PC-9 (cell line): ENCODE results near the gene ABHD17A. TPM values are rescaled to one million over a fixed set of nuclear protein-coding genes. Genes with fewer than 3 reads are reported as not detected.

ENCODE experiments used
- BruUV-seq: library from RNA; stranded (reverse); fragments of 400-500 nt; replicated peaks from 2 replicates; lab custom pipeline; 2021; lab: Mats Ljungman, UMichigan
- CTCF ChIA-PET: fragments of 300-600 bp; sonication (Branson Sonifier 250); formaldehyde crosslinking; loops from one replicate; lab custom pipeline; 2022; ENCODE audit warnings: antibody characterized with exemption; lab: Charles Lee
- POLR2A ChIA-PET: fragments of 300-600 bp; sonication (Branson Sonifier 250); formaldehyde crosslinking; loops from one replicate; lab custom pipeline; 2022; ENCODE audit warnings: antibody characterized with exemption; ENCODE audit not compliant: unreplicated experiment; lab: Charles Lee
- DNase-seq, 2 experiments: peaks; one replicate each; pipeline versions ENCODE4 v3.0.0 to v3.0.0-alpha.2; 2015 to 2022; ENCODE audit warnings: mixed read lengths in 1 of 2
- H2AFZ ChIP-seq: fragments of 200-600 bp; sonication (generic); 2 replicates; pipeline ENCODE4 v1.8.1; 2017; ENCODE audit warnings: antibody characterized with exemption
- H3F3A ChIP-seq: fragments of 200-600 bp; sonication (generic); 2 replicates; pipeline ENCODE4 v1.8.1; 2017; ENCODE audit warnings: antibody characterized with exemption, mild to moderate bottlenecking, low read depth; ENCODE audit not compliant: insufficient read depth
- H3K27ac ChIP-seq: fragments of 200-600 bp; sonication (generic); 2 replicates; pipeline ENCODE4 v1.6.1; 2016; ENCODE audit warnings: mixed run types
- H3K27me3 ChIP-seq: fragments of 200-600 bp; sonication (generic); 2 replicates; pipeline ENCODE4 v1.6.1; 2016; ENCODE audit warnings: low read depth, mixed run types; ENCODE audit not compliant: insufficient read depth
- H3K36me3 ChIP-seq: fragments of 200-600 bp; sonication (generic); 2 replicates; pipeline ENCODE4 v1.6.1; 2016; ENCODE audit warnings: low read depth, mixed run types
- H3K4me1 ChIP-seq: fragments of 200-600 bp; sonication (generic); replicated peaks from 2 replicates; pipeline ENCODE4 v1.6.1; 2016; ENCODE audit warnings: mixed run types; ENCODE audit not compliant: insufficient read depth
- H3K4me2 ChIP-seq: fragments of 200-600 bp; sonication (generic); 2 replicates; pipeline ENCODE4 v1.6.1; 2017; ENCODE audit warnings: mixed run types
- H3K4me3 ChIP-seq: fragments of 200-600 bp; sonication (generic); 2 replicates; pipeline ENCODE4 v1.6.1; 2016; ENCODE audit warnings: mixed run types
- H3K79me2 ChIP-seq: fragments of 200-600 bp; sonication (generic); 2 replicates; pipeline ENCODE4 v1.6.1; 2017; ENCODE audit warnings: low read depth, mixed run types
- H3K9me2 ChIP-seq: fragments of 200-600 bp; sonication (generic); 2 replicates; pipeline ENCODE4 v1.8.1; 2017; ENCODE audit warnings: mild to moderate bottlenecking; ENCODE audit not compliant: insufficient read depth
- H3K9me3 ChIP-seq: fragments of 200-600 bp; sonication (generic); 2 replicates; pipeline ENCODE4 v1.8.1; 2016; ENCODE audit warnings: low read depth; ENCODE audit not compliant: insufficient read depth
- H4K20me1 ChIP-seq: fragments of 200-600 bp; sonication (generic); 2 replicates; pipeline ENCODE4 v1.8.1; 2017; ENCODE audit not compliant: insufficient read depth
- EZH2 ChIP-seq: fragments of 200-600 bp; sonication (generic); IDR thresholded peaks from 2 replicates; pipeline ENCODE4 v1.8.0; 2017; ENCODE audit warnings: antibody characterized with exemption, low read depth
- intact Hi-C: fragments of 100-400 bp; cut with micrococcal nuclease; formaldehyde crosslinking; loops from one replicate; pipeline ENCODE4 v1.10.0; 2022; ENCODE audit not compliant: unreplicated experiment
- total RNA-seq: library from RNA; stranded (reverse); gene quantifications from 2 replicates; pipeline ENCODE4 v1.2.3, GENCODE V29; 2021
- TF ChIP-seq, protein P1 (sequence below): fragments of 200-600 bp; sonication (generic); conservative IDR thresholded peaks from 2 replicates; pipeline ENCODE4 v1.6.1; 2017; ENCODE audit warnings: mixed run types, antibody characterized with exemption, mild to moderate bottlenecking, moderate library complexity

ABHD17A gene
- total RNA-seq, 1 experiment from 2014 or later = 35.9 TPM

DNA sequence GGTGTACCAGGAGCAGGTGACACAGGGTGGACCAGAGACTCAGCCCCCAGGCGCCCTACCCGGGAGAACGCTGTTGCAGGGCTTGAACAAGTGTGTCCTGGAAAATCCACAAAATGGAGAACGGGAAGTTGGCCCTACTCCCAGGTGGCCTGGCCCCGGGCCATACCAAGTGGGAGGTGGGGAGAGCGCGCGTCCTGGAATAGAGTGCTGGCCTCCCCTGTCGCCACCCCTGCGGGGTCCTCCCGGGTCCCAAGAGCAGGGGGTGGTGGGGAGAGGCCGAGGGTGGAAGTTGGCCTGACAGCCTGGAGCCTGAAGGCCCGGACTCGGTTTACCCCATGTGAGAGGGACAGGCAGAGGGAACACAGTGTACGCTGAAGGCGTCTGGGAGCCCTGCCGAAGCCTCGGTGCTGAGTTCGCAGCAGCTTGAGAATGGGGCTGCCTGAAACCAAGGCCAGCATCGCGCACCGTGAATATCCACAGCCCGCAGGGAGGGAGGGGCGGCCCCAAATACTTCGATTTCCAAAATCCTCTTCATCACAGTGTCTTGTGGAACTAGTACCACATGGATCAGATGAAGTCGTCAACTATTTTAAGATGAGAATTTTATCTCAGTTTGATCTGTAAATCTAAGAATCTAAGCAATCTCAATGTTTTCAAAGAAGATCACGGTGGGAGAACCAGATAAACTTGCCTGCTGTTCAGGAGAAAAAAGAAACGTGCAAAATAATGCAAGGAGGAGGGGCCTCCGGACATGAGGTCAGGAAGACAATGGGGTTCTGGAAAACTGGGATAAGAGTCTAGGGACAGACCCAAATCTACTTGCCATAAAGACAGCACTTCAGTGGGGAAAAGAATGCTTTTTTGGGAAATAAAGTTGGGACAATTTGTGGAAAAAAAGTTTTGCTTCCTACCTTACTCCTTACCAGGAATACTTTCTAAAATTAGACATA is 11.5 kb downstream of the ABHD17A start:
- Histone ChIP-seq H3K27me3 (no peaks in the 10 kb centered on the region), H2AFZ (no peak overlapping the region), H3F3A (peaks cover 4% of the 10 kb centered on the region; the same call in 1 of the 2 replicates), H3K27ac (0 out of 2 replicates have a peak overlapping the region, but pooled peaks have one; percentile 23), H3K4me3 (peak overlapping the region; percentile 77; the same call in 1 of the 2 replicates), H3K4me1 (peaks cover 9% of the 10 kb centered on the region), H3K9me2 (no peaks in the 10 kb centered on the region), H3K79me2 (peaks cover 38% of the 10 kb centered on the region), H3K4me2 (peak overlapping the region; percentile 97), H3K9me3 (no peaks in the 10 kb centered on the region), H4K20me1 (no peaks in the 10 kb centered on the region), H3K36me3 (no peaks in the 10 kb centered on the region)
- intact Hi-C loops = no loop called here
- POLR2A ChIA-PET = interaction anchor here (0.6 kb wide), 1 partner anchor 383 kb away, joined by 9 read pairs; no protein-coding TSS in a partner anchor
- TF ChIP-seq EZH2 = no peak
- TF ChIP-seq, protein P1, sequence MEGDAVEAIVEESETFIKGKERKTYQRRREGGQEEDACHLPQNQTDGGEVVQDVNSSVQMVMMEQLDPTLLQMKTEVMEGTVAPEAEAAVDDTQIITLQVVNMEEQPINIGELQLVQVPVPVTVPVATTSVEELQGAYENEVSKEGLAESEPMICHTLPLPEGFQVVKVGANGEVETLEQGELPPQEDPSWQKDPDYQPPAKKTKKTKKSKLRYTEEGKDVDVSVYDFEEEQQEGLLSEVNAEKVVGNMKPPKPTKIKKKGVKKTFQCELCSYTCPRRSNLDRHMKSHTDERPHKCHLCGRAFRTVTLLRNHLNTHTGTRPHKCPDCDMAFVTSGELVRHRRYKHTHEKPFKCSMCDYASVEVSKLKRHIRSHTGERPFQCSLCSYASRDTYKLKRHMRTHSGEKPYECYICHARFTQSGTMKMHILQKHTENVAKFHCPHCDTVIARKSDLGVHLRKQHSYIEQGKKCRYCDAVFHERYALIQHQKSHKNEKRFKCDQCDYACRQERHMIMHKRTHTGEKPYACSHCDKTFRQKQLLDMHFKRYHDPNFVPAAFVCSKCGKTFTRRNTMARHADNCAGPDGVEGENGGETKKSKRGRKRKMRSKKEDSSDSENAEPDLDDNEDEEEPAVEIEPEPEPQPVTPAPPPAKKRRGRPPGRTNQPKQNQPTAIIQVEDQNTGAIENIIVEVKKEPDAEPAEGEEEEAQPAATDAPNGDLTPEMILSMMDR = no peak
- BruUV-seq = no TSS peak
- CTCF ChIA-PET = no interaction called here
- DNase-seq = no peak

DNA sequence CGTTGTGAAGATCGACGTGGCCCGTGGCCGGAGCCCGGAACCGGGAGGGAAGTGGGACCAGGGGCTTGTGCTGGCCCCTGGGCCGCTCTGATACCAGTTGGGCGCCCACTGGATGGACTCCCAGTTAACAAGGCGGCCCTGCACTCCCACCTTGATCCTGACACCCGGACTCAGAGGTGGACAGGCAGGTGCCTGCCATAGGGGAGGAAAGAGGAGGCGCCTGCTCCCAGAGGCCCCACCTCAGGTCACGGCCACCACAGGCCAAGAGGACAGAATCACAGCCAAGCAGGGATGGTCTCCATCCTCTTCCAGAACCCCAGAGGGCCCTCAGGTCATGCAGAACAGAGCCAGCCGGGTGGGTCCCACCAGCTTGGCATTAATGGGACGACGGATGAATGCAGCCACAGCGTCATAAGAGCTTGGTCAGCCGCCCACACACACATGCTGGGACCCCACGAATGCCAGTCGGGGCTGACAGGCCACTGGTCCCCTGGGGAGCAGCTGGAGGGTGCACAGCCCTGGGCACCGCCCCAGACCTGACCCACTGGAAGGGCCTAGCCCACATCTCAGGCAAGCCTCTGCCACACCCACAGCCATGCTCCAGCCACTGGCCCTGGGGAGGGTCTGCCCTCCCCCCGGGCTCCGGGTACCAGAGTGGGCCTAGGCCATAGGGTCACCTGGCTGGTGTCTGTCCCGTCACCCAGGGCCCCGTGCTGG is 12.3 kb downstream of the ABHD17A start:
- intact Hi-C loops = no loop called here
- Histone ChIP-seq H3K27me3 (no peaks in the 10 kb centered on the region), H3K36me3 (no peaks in the 10 kb centered on the region), H3K9me3 (no peaks in the 10 kb centered on the region), H3K9me2 (no peaks in the 10 kb centered on the region), H3K4me1 (peaks cover 9% of the 10 kb centered on the region), H3K79me2 (peaks cover 38% of the 10 kb centered on the region), H3K4me3 (no peak overlapping the region), H2AFZ (no peak overlapping the region), H3F3A (peaks cover 4% of the 10 kb centered on the region; the same call in 1 of the 2 replicates), H4K20me1 (no peaks in the 10 kb centered on the region), H3K4me2 (no peak overlapping the region), H3K27ac (no peak overlapping the region)
- ChIA-PET POLR2A (no interaction called here), CTCF (no interaction called here)
- TF ChIP-seq, protein P1 = no peak
- TF ChIP-seq EZH2 = no peak
- DNase-seq = no peak
- BruUV-seq = no TSS peak

DNA sequence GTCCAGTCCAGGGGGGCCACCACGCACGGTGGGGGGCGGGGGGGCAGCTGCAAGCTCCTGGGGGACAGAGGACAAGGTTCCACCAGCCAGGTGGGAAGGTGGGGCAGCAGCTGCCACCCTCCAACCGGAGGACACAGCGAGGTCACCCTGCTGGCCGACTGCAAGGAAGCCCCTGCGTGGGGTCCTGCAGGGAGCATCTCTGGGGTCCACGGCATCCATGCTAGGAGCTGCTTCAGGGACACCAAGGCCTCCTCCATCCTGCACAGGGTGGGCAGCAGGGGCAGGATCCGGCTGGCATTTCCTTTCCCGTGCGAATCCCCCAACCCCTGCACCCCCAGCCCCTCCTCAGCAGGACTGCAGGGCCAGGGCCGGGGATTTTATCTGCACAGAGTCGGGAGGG is 13.7 kb downstream of the ABHD17A start:
- Histone ChIP-seq H3K36me3 (no peaks in the 10 kb centered on the region), H3K79me2 (peaks cover 38% of the 10 kb centered on the region), H3F3A (peaks cover 4% of the 10 kb centered on the region; the same call in 1 of the 2 replicates), H3K9me3 (no peaks in the 10 kb centered on the region), H3K4me2 (no peak overlapping the region), H3K4me3 (no peak overlapping the region), H3K4me1 (peaks cover 9% of the 10 kb centered on the region), H3K27me3 (no peaks in the 10 kb centered on the region), H3K27ac (no peak overlapping the region), H3K9me2 (no peaks in the 10 kb centered on the region), H4K20me1 (no peaks in the 10 kb centered on the region; the same call in 1 of the 2 replicates), H2AFZ (no peak overlapping the region)
- ChIA-PET POLR2A (no interaction called here), CTCF (no interaction called here)
- intact Hi-C loops = no loop called here
- BruUV-seq = no TSS peak
- no peak for DNase-seq
- TF ChIP-seq EZH2 = no peak
- TF ChIP-seq, protein P1 = no peak
